Lower leg skin (tissue), 3 donors: ENCODE results near the gene ADAMTS8.

Experiments used
- CTCF ChIP-seq, 3 donors: fragments of 450-650 bp; IDR thresholded peaks; one replicate each; pipeline ENCODE4 v1.5.1; 2016; ENCODE audit warnings: antibody characterized with exemption in 3 of 3, mild to moderate bottlenecking in 3 of 3, moderate library complexity in 2 of 3
- POLR2A ChIP-seq, 2 donors: fragments of 450-650 bp; IDR thresholded peaks; one replicate each; pipeline ENCODE4 v1.6.1; 2016 to 2017; ENCODE audit warnings: antibody characterized with exemption in 2 of 2, mild to moderate bottlenecking in 1 of 2, moderate library complexity in 1 of 2

- TF ChIP-seq POLR2A (IDR thresholded peaks at IDR 0.05) (no peak), CTCF (IDR thresholded peaks at IDR 0.05) (no peak)
Observed at GRCh38 chr11:130358398-130358797, 70.0 kb downstream of the ADAMTS8 start.
